CD14-positive monocyte (primary cell): ENCODE measurements around the gene SCARB1. TPM values are rescaled to one million over a fixed set of nuclear protein-coding genes. Genes with fewer than 3 reads are reported as not detected.

ENCODE experiments used
- DNase-seq, 3 donors: peaks; one replicate each; pipeline ENCODE4 v3.0.0-alpha.2; 2011 to 2022
- H2AFZ ChIP-seq: 2 replicates; pipeline ENCODE4 v1.6.0; 2012; ENCODE audit warnings: mild to moderate bottlenecking, low read depth, low read length, inconsistent platforms; ENCODE audit not compliant: insufficient read depth, poor library complexity, severe bottlenecking
- H3K27ac ChIP-seq, 2 donors: 1 replicate in 1 of 2; 2 replicates in 1 of 2; pipeline ENCODE4 v1.5.1; 2012 to 2013; ENCODE audit warnings: low read length in 2 of 2, control low read depth in 1 of 2, inconsistent platforms in 1 of 2, low read depth in 1 of 2, mild to moderate bottlenecking in 1 of 2
- H3K27me3 ChIP-seq, 2 donors: one replicate each; pipeline versions ENCODE4 v1.6.0 to v1.6.1; 2011 to 2013; ENCODE audit warnings: low read length in 2 of 2; ENCODE audit not compliant: control insufficient read depth in 2 of 2, insufficient read depth in 2 of 2
- H3K36me3 ChIP-seq, 2 donors: replicated peaks in 1 of 2; 1 replicate in 1 of 2; 2 replicates in 1 of 2; pipeline versions ENCODE4 v1.5.1 to v1.6.1; 2012 to 2013; ENCODE audit warnings: low read length in 2 of 2, control low read depth in 1 of 2, inconsistent platforms in 1 of 2, mild to moderate bottlenecking in 1 of 2; ENCODE audit not compliant: insufficient read depth in 2 of 2, control insufficient read depth in 1 of 2
- H3K4me1 ChIP-seq, 2 donors: 1 replicate in 1 of 2; 2 replicates in 1 of 2; pipeline versions ENCODE4 v1.5.1 to v1.6.1; 2012 to 2013; ENCODE audit warnings: low read length in 2 of 2, control low read depth in 1 of 2, inconsistent platforms in 1 of 2, mild to moderate bottlenecking in 1 of 2, moderate library complexity in 1 of 2; ENCODE audit not compliant: insufficient read depth in 2 of 2, control insufficient read depth in 1 of 2
- H3K4me2 ChIP-seq: replicated peaks from 2 replicates; pipeline ENCODE3; 2012; ENCODE audit warnings: low read length, moderate library complexity, mild to moderate bottlenecking; ENCODE audit not compliant: poor library complexity, severe bottlenecking; ENCODE audit errors: extremely low read depth
- H3K4me3 ChIP-seq, 3 experiments: fragments of 200-600 bp in 1 of 3; sonication (generic) in 1 of 3; replicated peaks in 1 of 3; 1 replicate in 2 of 3; 2 replicates in 1 of 3; pipeline ENCODE4 v1.5.1; 2011 to 2013; ENCODE audit warnings: low read length in 3 of 3, mild to moderate bottlenecking in 3 of 3, control low read depth in 2 of 3, low read depth in 2 of 3, inconsistent platforms in 1 of 3, moderate library complexity in 1 of 3
- H3K79me2 ChIP-seq: 2 replicates; pipeline ENCODE4 v1.6.0; 2012; ENCODE audit warnings: mild to moderate bottlenecking, control low read depth, inconsistent platforms, low read length, moderate library complexity; ENCODE audit not compliant: insufficient read depth
- H3K9ac ChIP-seq: 2 replicates; pipeline ENCODE4 v1.6.0; 2017; ENCODE audit warnings: low read length, mild to moderate bottlenecking; ENCODE audit not compliant: insufficient read depth, poor library complexity, severe bottlenecking
- H3K9me3 ChIP-seq, 2 donors: replicated peaks in 1 of 2; 1 replicate in 1 of 2; 2 replicates in 1 of 2; pipeline versions ENCODE4 v1.5.1 to v1.6.1; 2012 to 2013; ENCODE audit warnings: low read length in 2 of 2, control low read depth in 1 of 2; ENCODE audit not compliant: control insufficient read depth in 1 of 2, insufficient read depth in 1 of 2
- H4K20me1 ChIP-seq: 2 replicates; pipeline ENCODE4 v1.6.0; 2012; ENCODE audit warnings: mild to moderate bottlenecking, low read length, control low read depth, moderate library complexity; ENCODE audit not compliant: insufficient read depth
- H3K27ac Mint-ChIP-seq, 7 donors: one replicate each; pipeline ENCODE4 v1.8.0; 2020; ENCODE audit warnings: mild to moderate bottlenecking in 7 of 7, mixed read lengths in 7 of 7, moderate library complexity in 6 of 7, inconsistent platforms in 2 of 7
- H3K27me3 Mint-ChIP-seq, 3 donors: one replicate each; pipeline ENCODE4 v1.8.0; 2021 to 2022; ENCODE audit warnings: low read depth in 3 of 3, mild to moderate bottlenecking in 3 of 3, mixed read lengths in 3 of 3, moderate library complexity in 3 of 3, inconsistent platforms in 1 of 3
- H3K36me3 Mint-ChIP-seq, 2 donors: one replicate each; pipeline ENCODE4 v1.8.0; 2020; ENCODE audit warnings: mixed read lengths in 2 of 2, inconsistent platforms in 1 of 2, mild to moderate bottlenecking in 1 of 2
- H3K4me1 Mint-ChIP-seq: one replicate; pipeline ENCODE4 v1.8.0; 2020; ENCODE audit warnings: mild to moderate bottlenecking, mixed read lengths
- H3K4me3 Mint-ChIP-seq, 2 donors: one replicate each; pipeline ENCODE4 v1.8.0; 2020; ENCODE audit warnings: mild to moderate bottlenecking in 2 of 2, mixed read lengths in 2 of 2, moderate library complexity in 1 of 2
- H3K9me3 Mint-ChIP-seq, 7 donors: one replicate each; pipeline ENCODE4 v1.8.0; 2020 to 2022; ENCODE audit warnings: mixed read lengths in 7 of 7, mild to moderate bottlenecking in 6 of 7, moderate library complexity in 6 of 7, inconsistent platforms in 2 of 7
- WGBS: methylation state at CpG from one replicate; pipeline ENCODE4 v1.1.5; 2013; ENCODE audit warnings: missing lambda C conversion rate; ENCODE audit not compliant: insufficient coverage; 5-methylcytosine and 5-hydroxymethylcytosine counted together
- intact Hi-C, 2 donors: fragments of 100-400 bp; cut with micrococcal nuclease; formaldehyde crosslinking; loops; one replicate each; pipeline versions ENCODE4 v1.15.0 to v1.15.1; 2023
- polyA plus RNA-seq, 3 donors: library from polyadenylated mRNA; depleted of rRNA in 1 of 3; unstranded in 2 of 3; stranded (reverse) in 1 of 3; fragments of 300-500 nt in 2 of 3; fragments of >200 nt in 1 of 3; fragmentation: Illumina TruSeq in 2 of 3; gene quantifications; 1 replicate in 2 of 3; 2 replicates in 1 of 3; pipeline ENCODE4 v1.2.3, GENCODE V29; 2012 to 2021
- TF ChIP-seq, protein P1 (sequence below): fragments of 200-600 bp; IDR thresholded peaks from one replicate; pipeline ENCODE4 v1.8.0; 2022; ENCODE audit warnings: antibody characterized with exemption, mild to moderate bottlenecking

SCARB1 gene
- polyA plus RNA-seq, 3 donors: 13.1 to 34.3 (median 15.2) TPM

DNA sequence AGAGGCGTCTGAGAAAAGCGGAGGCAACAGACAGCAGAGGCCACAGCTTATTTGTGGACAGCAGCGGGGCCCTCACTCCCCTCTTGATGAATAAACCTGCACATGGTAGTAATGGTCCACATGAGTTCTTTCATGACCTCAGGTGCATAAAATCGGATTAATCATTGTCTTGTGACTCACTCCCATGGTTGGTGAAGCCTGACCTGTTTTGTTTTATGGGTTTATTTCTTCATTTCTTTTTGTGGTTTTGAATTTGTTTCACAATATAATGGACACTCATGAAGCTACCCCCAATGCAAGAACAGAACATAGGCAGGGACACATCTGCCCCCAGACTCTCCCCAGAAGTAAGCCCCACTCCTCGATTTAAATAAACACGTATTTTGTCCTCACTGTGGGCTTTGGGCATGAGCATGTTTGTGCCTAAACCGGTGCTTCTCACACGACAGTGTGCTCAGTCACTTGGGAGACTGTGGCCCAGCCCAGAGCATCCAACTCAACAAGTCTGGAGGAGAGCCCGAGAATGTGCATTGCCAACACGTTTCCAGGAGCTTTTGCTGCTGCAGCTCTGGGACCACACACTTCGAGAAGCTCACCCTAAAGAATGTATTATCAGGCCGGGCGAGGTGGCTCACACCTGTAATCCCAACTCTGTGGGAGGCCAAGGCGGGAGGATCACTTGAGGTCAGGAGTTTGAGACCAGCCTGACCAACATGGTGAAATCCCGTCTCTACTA is 116.1 kb downstream of the SCARB1 start:
- H3K36me3 ChIP-seq: no peaks in the 10 kb centered on the region
- H3K27ac ChIP-seq: peak overlapping the region; percentile 78 to 90
- peaks cover 0 to under 1% of the 10 kb centered on the region in 2 donors for H3K36me3 Mint-ChIP-seq
- no peaks in the 10 kb centered on the region for H4K20me1 ChIP-seq
- peaks cover 48 to 72% of the 10 kb centered on the region in 2 donors for H3K4me1 ChIP-seq
- peak; percentile 83 to 90 (median 88) for DNase-seq
- H3K9me3 Mint-ChIP-seq: peaks cover 0 to 3% (median 2%) of the 10 kb centered on the region in 7 donors
- intact Hi-C loops: loop anchor here (5.0 kb wide), 1 partner anchor 65 kb away; no protein-coding TSS in a partner anchor
- 58% methylated on average over 4 of the region's 15 CpGs for WGBS
- H3K4me3 Mint-ChIP-seq: peak overlapping the region in 1 of 2 donors; percentile 30
- H3K4me3 ChIP-seq: no peak overlapping the region
- peak overlapping the region; percentile 59 for H3K9ac ChIP-seq
- TF ChIP-seq, protein P1, sequence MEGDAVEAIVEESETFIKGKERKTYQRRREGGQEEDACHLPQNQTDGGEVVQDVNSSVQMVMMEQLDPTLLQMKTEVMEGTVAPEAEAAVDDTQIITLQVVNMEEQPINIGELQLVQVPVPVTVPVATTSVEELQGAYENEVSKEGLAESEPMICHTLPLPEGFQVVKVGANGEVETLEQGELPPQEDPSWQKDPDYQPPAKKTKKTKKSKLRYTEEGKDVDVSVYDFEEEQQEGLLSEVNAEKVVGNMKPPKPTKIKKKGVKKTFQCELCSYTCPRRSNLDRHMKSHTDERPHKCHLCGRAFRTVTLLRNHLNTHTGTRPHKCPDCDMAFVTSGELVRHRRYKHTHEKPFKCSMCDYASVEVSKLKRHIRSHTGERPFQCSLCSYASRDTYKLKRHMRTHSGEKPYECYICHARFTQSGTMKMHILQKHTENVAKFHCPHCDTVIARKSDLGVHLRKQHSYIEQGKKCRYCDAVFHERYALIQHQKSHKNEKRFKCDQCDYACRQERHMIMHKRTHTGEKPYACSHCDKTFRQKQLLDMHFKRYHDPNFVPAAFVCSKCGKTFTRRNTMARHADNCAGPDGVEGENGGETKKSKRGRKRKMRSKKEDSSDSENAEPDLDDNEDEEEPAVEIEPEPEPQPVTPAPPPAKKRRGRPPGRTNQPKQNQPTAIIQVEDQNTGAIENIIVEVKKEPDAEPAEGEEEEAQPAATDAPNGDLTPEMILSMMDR: no peak
- peaks cover 69% of the 10 kb centered on the region for H3K4me1 Mint-ChIP-seq
- H3K27ac Mint-ChIP-seq: peak overlapping the region; percentile 91 to 97 (median 95)
- H3K4me2 ChIP-seq: no peak overlapping the region
- H3K9me3 ChIP-seq: peaks cover 0 to under 1% of the 10 kb centered on the region in 2 donors
- no peaks in the 10 kb centered on the region for H3K27me3 ChIP-seq
- H3K27me3 Mint-ChIP-seq: peaks cover 2 to 5% (median 2%) of the 10 kb centered on the region in 3 donors
- no peak overlapping the region for H2AFZ ChIP-seq
- H3K79me2 ChIP-seq: no peaks in the 10 kb centered on the region

DNA sequence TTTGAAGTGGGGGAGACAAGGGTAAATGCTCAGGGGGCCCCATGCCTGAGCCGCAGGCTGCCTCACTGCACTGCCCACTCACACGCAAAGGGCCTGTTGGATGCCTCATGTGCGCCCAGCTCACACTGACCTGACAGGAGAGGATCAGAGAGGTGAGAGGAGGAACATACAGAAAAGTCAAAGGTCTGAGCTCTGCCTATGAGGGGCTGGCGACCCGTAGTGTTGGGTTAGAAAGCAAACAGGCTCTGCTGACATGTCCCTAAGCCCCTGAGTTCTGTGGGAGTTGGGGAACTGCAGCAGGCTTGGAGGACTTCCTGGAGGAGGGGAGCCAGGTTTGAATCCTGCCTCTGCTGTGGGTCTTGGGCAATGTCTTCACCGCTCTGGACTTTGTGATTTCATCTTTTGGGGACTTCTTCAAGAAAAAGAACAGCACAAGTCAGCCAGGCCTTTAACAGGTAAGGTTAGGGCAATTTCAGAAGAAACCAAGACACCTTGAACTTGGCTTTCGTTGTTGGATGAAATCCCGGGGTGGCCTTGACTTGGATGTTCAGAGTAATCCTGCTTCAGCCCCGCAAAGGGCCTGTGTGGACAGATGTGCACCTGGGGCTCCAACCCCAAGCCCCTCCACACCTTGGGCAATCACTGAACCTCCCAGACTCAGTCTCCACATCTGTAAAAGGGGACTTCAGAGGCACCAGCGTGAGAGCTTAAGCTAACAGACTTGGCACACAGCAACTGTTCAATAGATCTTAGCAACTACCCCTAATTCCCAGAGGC is 116.8 kb downstream of the SCARB1 start:
- Mint-ChIP-seq H3K27ac (peak overlapping the region; percentile 91 to 97 (median 95)), H3K27me3 (peaks cover 2 to 5% (median 2%) of the 10 kb centered on the region in 3 donors), H3K36me3 (no peaks in the 10 kb centered on the region), H3K4me3 (peak overlapping the region in 1 of 2 donors; percentile 80), H3K9me3 (peaks cover 0 to 3% (median 0%) of the 10 kb centered on the region in 7 donors), H3K4me1 (peaks cover 63% of the 10 kb centered on the region)
- Histone ChIP-seq H3K4me1 (peaks cover 40 to 65% of the 10 kb centered on the region in 2 donors), H3K79me2 (no peaks in the 10 kb centered on the region), H3K27ac (peak overlapping the region; percentile 78 to 90), H3K4me2 (peak overlapping the region; percentile 55), H2AFZ (peak overlapping the region; percentile 8), H4K20me1 (no peaks in the 10 kb centered on the region), H3K4me3 (peak overlapping the region in 1 of 3 experiments; percentile 49), H3K27me3 (no peaks in the 10 kb centered on the region), H3K9ac (peak overlapping the region; percentile 59), H3K9me3 (no peaks in the 10 kb centered on the region), H3K36me3 (no peaks in the 10 kb centered on the region)
- peak in 2 of 3 donors; percentile 27 to 42 for DNase-seq
- WGBS: 81% methylated on average over 8 of the region's 10 CpGs
- intact Hi-C loops: loop anchor here (5.0 kb wide), 1 partner anchor 65 kb away; no protein-coding TSS in a partner anchor
- TF ChIP-seq, protein P1: no peak
